GM12872 (cell line): ENCODE data around the gene RAMP2.

Experiments
- CTCF ChIP-seq: IDR thresholded peaks from 3 replicates; pipeline ENCODE4 v1.5.1; 2011; ENCODE audit warnings: low read depth, mild to moderate bottlenecking, low read length, moderate library complexity; ENCODE audit not compliant: insufficient read depth

RAMP2 gene

DNA sequence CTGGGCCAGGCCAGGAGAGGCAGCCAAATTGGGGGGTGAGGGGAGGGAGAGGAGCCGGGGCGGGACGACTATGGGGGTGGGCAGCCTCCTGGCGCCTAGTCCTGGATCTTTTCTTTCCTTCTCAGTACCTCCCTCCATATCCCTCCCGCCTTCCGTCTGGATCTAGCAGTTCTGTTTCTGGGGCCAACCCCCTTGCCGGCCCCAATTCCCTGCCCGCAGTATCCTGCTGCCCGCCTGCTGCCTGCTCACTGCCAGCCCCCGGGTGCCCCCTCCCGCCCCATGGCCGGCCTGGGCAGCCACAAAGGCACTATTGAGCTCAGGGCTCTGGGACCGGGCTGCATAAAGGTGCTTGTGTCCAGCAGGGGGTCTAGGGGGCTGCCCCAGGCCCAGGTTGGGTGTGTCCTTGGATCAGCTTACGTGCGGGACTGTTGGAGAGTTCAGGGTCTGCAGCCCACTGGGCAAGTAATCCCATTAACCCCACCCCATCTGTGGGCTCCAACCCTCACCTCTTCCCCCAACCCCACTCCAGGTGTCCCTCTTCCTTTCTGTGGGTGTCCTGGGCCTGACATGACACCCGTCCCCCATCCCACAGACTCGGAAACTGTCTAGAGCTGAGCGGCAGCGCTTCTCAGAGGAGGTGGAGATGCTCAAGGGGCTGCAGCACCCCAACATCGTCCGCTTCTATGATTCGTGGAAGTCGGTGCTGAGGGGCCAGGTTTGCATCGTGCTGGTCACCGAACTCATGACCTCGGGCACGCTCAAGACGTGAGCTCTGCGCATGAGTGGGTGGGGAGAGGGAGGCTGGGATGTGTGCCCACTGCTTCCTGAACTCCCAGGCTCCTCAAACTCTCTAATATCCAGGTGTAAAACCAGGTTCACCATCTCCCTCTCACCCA, 21.4 kb downstream of the RAMP2 start:
- no peak for TF ChIP-seq CTCF

GRCh38 chr17:42783062-42783790, 22.2 kb downstream of the RAMP2 start:
- no peak for TF ChIP-seq CTCF

- no peak for TF ChIP-seq CTCF
Measured at GRCh38 chr17:42783791-42784138, 22.7 kb downstream of the RAMP2 start.

DNA sequence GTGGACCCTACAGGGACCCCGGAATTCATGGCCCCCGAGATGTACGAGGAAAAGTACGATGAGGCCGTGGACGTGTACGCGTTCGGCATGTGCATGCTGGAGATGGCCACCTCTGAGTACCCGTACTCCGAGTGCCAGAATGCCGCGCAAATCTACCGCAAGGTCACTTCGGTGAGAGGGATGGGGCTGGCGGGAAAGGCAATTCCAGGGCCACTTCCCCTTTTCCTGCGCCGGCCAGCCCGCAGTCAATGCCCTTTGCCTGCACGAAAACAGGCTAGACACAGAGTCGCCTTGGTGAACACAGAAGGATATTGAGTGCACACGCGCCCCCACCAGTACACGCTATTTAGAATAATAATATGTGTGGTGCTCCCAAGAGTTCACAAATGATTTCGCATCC, 23.4 kb downstream of the RAMP2 start:
- no peak for TF ChIP-seq CTCF

- TF ChIP-seq CTCF, result no peak
Measured at GRCh38 chr17:42784811-42785592, 24.0 kb downstream of the RAMP2 start.

DNA sequence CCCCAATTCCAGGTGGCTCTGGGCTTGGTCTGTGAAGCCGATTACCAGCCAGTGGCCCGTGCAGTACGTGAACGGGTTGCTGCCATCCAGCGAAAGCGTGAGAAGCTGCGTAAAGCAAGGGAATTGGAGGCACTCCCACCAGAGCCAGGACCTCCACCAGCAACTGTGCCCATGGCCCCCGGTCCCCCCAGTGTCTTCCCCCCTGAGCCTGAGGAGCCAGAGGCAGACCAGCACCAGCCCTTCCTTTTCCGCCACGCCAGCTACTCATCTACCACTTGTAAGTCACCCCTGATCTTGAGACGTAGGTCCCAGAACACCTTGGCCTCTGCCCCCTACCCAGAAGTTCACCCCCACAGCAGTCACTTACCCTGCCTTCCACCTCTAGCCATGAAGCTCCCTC, 26.2 kb downstream of the RAMP2 start:
- no peak for TF ChIP-seq CTCF

GRCh38 chr17:42791948-42792347, 30.9 kb downstream of the RAMP2 start:
- TF ChIP-seq CTCF, result no peak
